22Rv1 (cell line): ENCODE measurements around the gene ZBTB7A.

Source experiments
- ZFX ChIP-seq: fragments of 450-650 bp; IDR thresholded peaks from 2 replicates; pipeline ENCODE4 v1.6.1; 2017; ENCODE audit warnings: antibody characterized with exemption, borderline replicate concordance
- TF ChIP-seq, protein P1 (sequence below): fragments of 450-650 bp; IDR thresholded peaks from 2 replicates; pipeline ENCODE4 v1.5.1; 2017; ENCODE audit warnings: mild to moderate bottlenecking

DNA sequence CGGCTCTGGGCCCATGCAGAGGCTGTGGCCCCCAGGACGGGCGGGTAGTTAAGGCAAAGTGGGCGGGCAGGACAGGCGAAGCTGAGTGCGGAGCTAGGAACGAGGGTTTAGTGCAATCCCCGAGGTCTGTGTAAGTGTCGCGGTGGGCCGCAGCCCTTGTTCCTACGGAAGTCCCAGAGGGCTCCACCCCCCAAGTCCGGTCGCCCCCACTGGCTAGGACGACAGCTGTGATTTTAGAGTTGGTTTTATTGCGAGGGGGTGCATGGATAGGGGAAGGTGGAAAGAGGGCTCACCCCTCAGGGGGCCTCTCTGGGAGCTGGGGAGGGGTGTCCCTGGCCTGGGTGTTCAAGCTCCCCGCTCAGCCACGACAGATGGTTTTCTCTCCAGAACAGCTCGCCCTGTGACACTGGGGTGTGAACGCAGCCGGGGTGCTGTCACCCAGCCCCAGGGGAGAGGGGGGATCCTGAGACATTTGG lies 21.7 kb downstream of the ZBTB7A start:
- TF ChIP-seq, protein P1, sequence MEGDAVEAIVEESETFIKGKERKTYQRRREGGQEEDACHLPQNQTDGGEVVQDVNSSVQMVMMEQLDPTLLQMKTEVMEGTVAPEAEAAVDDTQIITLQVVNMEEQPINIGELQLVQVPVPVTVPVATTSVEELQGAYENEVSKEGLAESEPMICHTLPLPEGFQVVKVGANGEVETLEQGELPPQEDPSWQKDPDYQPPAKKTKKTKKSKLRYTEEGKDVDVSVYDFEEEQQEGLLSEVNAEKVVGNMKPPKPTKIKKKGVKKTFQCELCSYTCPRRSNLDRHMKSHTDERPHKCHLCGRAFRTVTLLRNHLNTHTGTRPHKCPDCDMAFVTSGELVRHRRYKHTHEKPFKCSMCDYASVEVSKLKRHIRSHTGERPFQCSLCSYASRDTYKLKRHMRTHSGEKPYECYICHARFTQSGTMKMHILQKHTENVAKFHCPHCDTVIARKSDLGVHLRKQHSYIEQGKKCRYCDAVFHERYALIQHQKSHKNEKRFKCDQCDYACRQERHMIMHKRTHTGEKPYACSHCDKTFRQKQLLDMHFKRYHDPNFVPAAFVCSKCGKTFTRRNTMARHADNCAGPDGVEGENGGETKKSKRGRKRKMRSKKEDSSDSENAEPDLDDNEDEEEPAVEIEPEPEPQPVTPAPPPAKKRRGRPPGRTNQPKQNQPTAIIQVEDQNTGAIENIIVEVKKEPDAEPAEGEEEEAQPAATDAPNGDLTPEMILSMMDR = no peak
- no peak for TF ChIP-seq ZFX
